Esophagus muscularis mucosa (tissue), 4 donors: ENCODE measurements around the gene SV2B. TPM values are rescaled to one million over a fixed set of nuclear protein-coding genes. Genes with fewer than 3 reads are reported as not detected.

Experiments
- DNase-seq: peaks from one replicate; pipeline ENCODE4 v3.0.0-alpha.2; 2017; ENCODE audit errors: extremely low spot score
- H3K27ac ChIP-seq, 4 donors: fragments of 200-600 bp; sonication (generic); replicated peaks in 1 of 4; 1 replicate in 3 of 4; 2 replicates in 1 of 4; pipeline ENCODE4 v1.5.1; 2016 to 2019; ENCODE audit warnings: mild to moderate bottlenecking in 1 of 4
- H3K27me3 ChIP-seq, 4 donors: fragments of 200-600 bp; sonication (generic); one replicate each; pipeline versions ENCODE4 v1.5.1 to v1.6.0; 2016 to 2019
- H3K36me3 ChIP-seq, 4 donors: fragments of 200-600 bp; sonication (generic); one replicate each; pipeline ENCODE4 v1.5.1; 2016 to 2019
- H3K4me1 ChIP-seq, 4 donors: fragments of 200-600 bp; sonication (generic); one replicate each; pipeline ENCODE4 v1.5.1; 2016 to 2019
- H3K4me3 ChIP-seq, 4 donors: fragments of 200-600 bp; sonication (generic); 1 replicate in 2 of 4; 2 replicates in 2 of 4; pipeline ENCODE4 v1.5.1; 2016 to 2019; ENCODE audit warnings: mild to moderate bottlenecking in 4 of 4, moderate library complexity in 1 of 4
- H3K9me3 ChIP-seq, 4 donors: fragments of 200-600 bp; sonication (generic); 1 replicate in 3 of 4; 2 replicates in 1 of 4; pipeline ENCODE4 v1.5.1; 2016 to 2019
- CTCF ChIP-seq, 3 experiments: fragments of 200-600 bp in 2 of 3; fragments of 450-650 bp in 1 of 3; sonication (generic) in 2 of 3; IDR thresholded peaks; one replicate each; pipeline ENCODE4 v1.5.1; 2017 to 2019; ENCODE audit warnings: antibody characterized with exemption in 3 of 3, mild to moderate bottlenecking in 2 of 3, moderate library complexity in 1 of 3
- EP300 ChIP-seq: sonication (generic); formaldehyde crosslinking; IDR thresholded peaks from one replicate; pipeline ENCODE4 v1.6.1; 2017; ENCODE audit warnings: antibody characterized with exemption
- POLR2A ChIP-seq: fragments of 450-650 bp; IDR thresholded peaks from one replicate; pipeline ENCODE4 v1.6.1; 2017; ENCODE audit warnings: antibody characterized with exemption, moderate library complexity, mild to moderate bottlenecking, low read depth
- POLR2AphosphoS5 ChIP-seq, 2 donors: sonication (generic); formaldehyde crosslinking; IDR thresholded peaks; one replicate each; pipeline ENCODE4 v1.6.1; 2017; ENCODE audit warnings: antibody characterized with exemption in 2 of 2
- WGBS: methylation state at CpG from one replicate; pipeline ENCODE4 v1.1.5; 2018; 5-methylcytosine and 5-hydroxymethylcytosine counted together
- intact Hi-C: fragments of 100-400 bp; cut with DNase I; formaldehyde crosslinking; loops from one replicate; pipeline ENCODE4 v1.15.1; 2023
- total RNA-seq, 4 donors: library from RNA; depleted of rRNA; stranded (reverse); fragments of >200 nt; gene quantifications; one replicate each; pipeline versions ENCODE4 v1.1.0 to v1.2.1, GENCODE V29; 2016

The SV2B gene
- total RNA-seq, 4 donors from 2014 or later: 1.9 to 3.0 (median 2.1) TPM

GRCh38 chr15:91124132-91124531 is 24.1 kb downstream of the SV2B start:
- H3K4me1 ChIP-seq: no peaks in the 10 kb centered on the region
- no peak overlapping the region for H3K4me3 ChIP-seq
- H3K27me3 ChIP-seq: peaks cover 0 to 37% (median 2%) of the 10 kb centered on the region in 4 donors
- intact Hi-C loops: no loop called here
- H3K36me3 ChIP-seq: no peaks in the 10 kb centered on the region
- H3K27ac ChIP-seq: no peak overlapping the region
- no peak for TF ChIP-seq POLR2A
- TF ChIP-seq POLR2AphosphoS5 (IDR thresholded peaks at IDR 0.05): no peak
- TF ChIP-seq CTCF (IDR thresholded peaks at IDR 0.05): no peak
- TF ChIP-seq EP300: no peak
- no peak for DNase-seq
- WGBS: 54% methylated on average over 5 of the region's 5 CpGs
- no peaks in the 10 kb centered on the region for H3K9me3 ChIP-seq

GRCh38 chr15:91125162-91125561 is 25.1 kb downstream of the SV2B start:
- intact Hi-C loops: no loop called here
- peaks cover 0 to 44% (median 2%) of the 10 kb centered on the region in 4 donors for H3K27me3 ChIP-seq
- 82% methylated on average over 7 of the region's 7 CpGs for WGBS

GRCh38 chr15:91126080-91126479 is 26.0 kb downstream of the SV2B start:
- H3K4me3 ChIP-seq: no peak overlapping the region
- no peaks in the 10 kb centered on the region for H3K4me1 ChIP-seq
- no peak for DNase-seq
- H3K27me3 ChIP-seq: peaks cover 0 to 44% (median 2%) of the 10 kb centered on the region in 4 donors
- H3K27ac ChIP-seq: no peak overlapping the region
- TF ChIP-seq CTCF (IDR thresholded peaks at IDR 0.05) (no peak), EP300 (no peak), POLR2A (no peak), POLR2AphosphoS5 (IDR thresholded peaks at IDR 0.05) (no peak)
- intact Hi-C loops: no loop called here
- no peaks in the 10 kb centered on the region for H3K36me3 ChIP-seq
- no peaks in the 10 kb centered on the region for H3K9me3 ChIP-seq

More at GRCh38 chr15:91125162-91125561, 25.1 kb downstream of the SV2B start:
- no peaks in the 10 kb centered on the region for H3K9me3 ChIP-seq
- no peaks in the 10 kb centered on the region for H3K4me1 ChIP-seq
- TF ChIP-seq POLR2A: no peak
- TF ChIP-seq EP300: no peak
- no peak for TF ChIP-seq CTCF (IDR thresholded peaks at IDR 0.05)
- TF ChIP-seq POLR2AphosphoS5 (IDR thresholded peaks at IDR 0.05): no peak
- no peak overlapping the region for H3K4me3 ChIP-seq
- no peak for DNase-seq
- H3K36me3 ChIP-seq: no peaks in the 10 kb centered on the region
- no peak overlapping the region for H3K27ac ChIP-seq

GRCh38 chr15:91127236-91127955 is 27.3 kb downstream of the SV2B start:
- 53% methylated on average over 7 of the region's 7 CpGs for WGBS
- TF ChIP-seq CTCF (IDR thresholded peaks at IDR 0.05) (no peak), POLR2AphosphoS5 (IDR thresholded peaks at IDR 0.05) (no peak), EP300 (no peak), POLR2A (no peak)

GRCh38 chr15:91128016-91128415 is 28.0 kb downstream of the SV2B start:
- peaks cover 0 to 44% (median 2%) of the 10 kb centered on the region in 4 donors for H3K27me3 ChIP-seq
- WGBS: 75% methylated on average over 4 of the region's 4 CpGs
- intact Hi-C loops: no loop called here
- no peaks in the 10 kb centered on the region for H3K36me3 ChIP-seq
- H3K4me3 ChIP-seq: no peak overlapping the region
- H3K27ac ChIP-seq: no peak overlapping the region
- DNase-seq: no peak
- H3K9me3 ChIP-seq: no peaks in the 10 kb centered on the region
- no peaks in the 10 kb centered on the region for H3K4me1 ChIP-seq
- no peak for TF ChIP-seq EP300
- no peak for TF ChIP-seq CTCF (IDR thresholded peaks at IDR 0.05)
- no peak for TF ChIP-seq POLR2AphosphoS5 (IDR thresholded peaks at IDR 0.05)
- no peak for TF ChIP-seq POLR2A

More at GRCh38 chr15:91127236-91127955, 27.3 kb downstream of the SV2B start:
- H3K27me3 ChIP-seq: peaks cover 0 to 44% (median 2%) of the 10 kb centered on the region in 4 donors
- H3K27ac ChIP-seq: no peak overlapping the region
- no peaks in the 10 kb centered on the region for H3K4me1 ChIP-seq
- no peaks in the 10 kb centered on the region for H3K9me3 ChIP-seq
- no peak overlapping the region for H3K4me3 ChIP-seq
- DNase-seq: no peak
- H3K36me3 ChIP-seq: no peaks in the 10 kb centered on the region
- intact Hi-C loops: no loop called here
